TTC549 (cell line): Measurements from ENCODE around the gene NACC2.

ENCODE experiments used
- FAIRE-seq: peaks from 2 replicates; lab custom pipeline; 2012; peaks lifted over from hg19 to GRCh38; lab: Jason Lieb, UNC

The NACC2 gene

DNA sequence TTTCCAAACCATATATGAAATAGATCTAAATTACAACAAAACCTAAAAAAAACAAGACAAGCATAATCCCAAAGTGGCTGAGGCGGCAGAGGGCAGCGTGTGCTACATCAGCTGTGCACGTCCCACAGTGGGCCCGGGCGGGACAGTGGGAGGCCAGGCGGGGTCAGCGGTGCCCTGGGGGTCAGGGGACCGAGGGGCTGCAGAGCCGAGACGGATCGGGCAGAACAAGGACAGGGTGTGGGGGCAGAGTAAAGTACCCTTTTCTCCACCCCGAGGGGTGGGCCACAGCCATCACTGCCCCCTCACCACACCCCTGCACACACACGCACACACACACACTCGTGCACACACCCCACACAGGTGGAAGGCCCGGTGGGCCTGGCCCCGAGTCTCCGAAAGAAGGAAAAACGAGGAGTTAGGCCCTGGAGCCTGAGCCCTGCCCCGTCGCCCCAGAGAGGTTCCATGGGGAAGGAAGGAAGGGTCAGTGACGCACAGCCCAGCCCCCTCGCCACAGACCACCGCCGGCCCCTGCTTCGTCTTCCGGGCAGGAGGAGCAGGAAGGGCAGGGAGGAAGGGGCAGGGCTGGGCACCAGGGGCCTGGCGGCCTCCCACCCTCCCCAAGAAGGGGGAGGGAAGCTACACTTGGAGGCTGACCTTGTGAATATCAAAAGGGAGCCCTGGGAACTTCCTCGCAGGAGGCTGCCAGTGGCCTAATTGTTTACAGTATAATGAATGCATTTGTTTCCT lies 84.3 kb downstream of the NACC2 start:
- no peak for FAIRE-seq

DNA sequence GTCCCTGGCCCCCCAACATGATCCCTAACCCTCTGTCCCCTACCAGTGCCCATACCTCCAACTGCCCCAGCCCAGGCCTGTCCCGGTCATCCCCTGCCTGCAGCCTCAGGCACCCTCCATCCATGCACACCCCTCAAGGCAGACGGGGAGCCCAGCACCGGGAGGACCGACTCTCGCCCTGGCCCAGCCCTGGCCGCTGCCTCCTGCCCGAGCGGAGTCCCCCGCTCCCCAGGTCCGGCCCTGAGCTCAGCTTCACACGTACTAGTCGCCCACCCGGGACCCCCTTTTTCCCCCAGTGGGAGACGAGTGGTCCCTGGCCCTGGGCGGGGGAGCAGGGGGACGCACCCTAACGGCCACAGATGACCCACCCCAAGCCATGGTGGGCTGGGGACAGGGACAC lies 84.9 kb downstream of the NACC2 start:
- FAIRE-seq, result no peak

DNA sequence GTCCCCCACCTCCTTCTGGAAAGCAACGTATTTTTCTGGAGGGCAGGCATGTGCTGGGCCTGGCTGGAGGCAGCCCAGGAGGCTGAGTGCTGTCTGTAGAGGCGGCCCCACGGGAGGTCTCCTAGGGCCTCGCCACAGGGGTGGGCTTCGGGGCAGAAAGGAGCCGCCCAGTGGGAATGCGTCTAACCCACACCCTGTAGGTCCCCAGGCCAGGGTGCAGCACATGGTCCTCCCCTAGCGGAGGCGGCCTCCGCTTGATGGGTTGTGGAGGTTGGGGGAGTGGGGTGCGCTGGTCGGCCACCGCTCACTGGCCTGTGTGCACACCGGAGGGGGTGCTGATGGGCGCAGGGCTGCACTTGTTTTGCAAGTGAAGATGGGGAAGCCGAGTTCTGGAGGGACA lies 85.6 kb downstream of the NACC2 start:
- no peak for FAIRE-seq

DNA sequence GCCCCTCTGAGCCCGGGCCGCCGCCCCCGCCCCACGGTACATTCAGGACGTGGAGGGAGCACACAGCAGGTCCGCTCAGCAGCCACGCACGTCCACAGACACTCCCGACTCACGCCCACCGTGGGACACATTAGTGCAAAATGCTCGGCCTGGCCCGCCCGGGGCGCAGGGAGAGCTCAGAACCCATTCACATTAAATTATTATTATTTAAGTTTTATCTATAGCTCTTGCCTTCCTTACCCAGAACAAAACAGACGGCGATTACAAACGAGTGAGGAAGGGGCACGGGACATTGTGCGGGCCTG lies 86.4 kb downstream of the NACC2 start:
- no peak for FAIRE-seq

DNA sequence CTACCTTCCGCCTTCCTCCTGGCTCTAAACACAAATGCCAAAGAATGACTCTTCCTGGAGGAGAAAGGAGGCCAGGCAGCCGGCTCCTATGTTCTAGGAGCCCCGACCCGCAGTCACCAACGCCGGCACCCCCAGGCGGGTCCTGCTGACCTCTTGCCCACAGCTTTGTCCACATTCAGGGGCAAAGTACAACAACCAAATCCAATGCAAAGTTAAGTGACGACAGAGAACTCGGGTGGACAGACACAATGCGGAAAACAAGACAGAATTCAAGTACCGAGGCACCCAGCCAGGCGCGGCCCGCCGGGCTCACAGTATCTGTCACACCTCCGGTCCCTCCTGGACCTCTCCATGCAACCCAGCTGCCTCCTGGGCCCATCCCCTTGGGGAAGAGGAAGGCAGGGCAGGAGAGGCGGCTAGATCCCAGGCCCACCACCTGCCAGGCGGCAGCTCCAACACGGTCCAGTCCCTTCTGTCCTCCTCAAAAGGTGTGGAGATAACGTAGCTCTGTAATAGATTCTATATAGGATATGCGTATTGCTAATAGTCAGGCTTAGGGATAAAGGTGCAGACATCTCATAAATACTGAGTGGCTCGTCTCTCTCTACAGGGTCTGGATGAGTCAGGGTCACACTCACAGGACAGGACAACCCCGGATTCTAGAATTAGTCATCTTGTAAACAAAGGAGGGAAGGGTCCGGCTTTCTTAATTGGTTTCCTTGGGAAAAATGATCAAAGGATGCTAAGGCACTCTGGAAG lies 87.0 kb downstream of the NACC2 start:
- no peak for FAIRE-seq

DNA sequence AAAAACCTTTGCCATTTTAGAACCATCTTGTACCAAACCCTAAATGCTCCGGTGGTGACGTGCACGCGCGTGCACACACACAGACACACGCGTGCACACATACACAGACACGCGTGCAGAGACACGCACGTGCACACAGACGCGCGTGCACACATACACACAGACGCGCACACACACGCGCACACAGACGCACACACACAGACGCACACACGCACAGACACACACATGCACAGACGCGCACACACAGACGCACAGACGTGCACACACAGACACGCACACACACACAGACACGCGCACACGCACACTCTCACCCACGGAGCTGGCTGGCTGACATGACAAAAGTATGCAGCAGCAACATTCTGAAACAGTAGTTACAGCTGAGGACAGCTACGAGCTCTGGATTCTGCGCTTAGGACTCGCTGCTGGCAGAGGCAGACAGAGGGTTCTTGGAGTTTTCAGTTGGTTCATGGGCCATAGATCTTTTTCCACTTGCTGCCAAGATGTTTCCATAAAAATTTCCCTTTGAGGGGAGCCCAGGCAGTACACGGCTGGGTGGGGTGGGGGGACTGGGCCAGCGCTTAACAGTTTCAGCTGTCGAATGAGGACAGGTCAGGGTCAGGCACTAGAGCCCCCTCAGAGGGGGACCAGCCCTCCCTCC lies 87.7 kb downstream of the NACC2 start:
- FAIRE-seq, result no peak

DNA sequence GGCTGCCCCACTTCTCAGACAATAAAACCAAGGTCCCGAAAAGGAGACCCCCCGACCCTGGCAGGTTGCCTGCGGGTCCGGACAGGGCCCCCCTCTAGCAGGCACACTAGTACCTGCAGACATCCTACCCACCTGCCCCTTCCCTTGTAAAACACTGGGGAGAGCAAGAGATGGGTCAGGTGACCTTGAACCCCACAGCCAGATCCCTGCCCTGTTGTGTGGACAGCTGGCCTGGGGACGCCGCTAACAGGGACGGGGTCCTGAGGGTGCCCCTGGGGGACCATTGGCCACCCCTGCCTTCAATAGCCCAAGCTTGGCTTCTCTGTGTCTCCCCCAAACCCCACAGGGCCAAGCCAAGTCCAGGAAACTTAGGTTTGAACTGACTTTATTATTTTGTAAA lies 88.9 kb downstream of the NACC2 start:
- FAIRE-seq, result no peak

DNA sequence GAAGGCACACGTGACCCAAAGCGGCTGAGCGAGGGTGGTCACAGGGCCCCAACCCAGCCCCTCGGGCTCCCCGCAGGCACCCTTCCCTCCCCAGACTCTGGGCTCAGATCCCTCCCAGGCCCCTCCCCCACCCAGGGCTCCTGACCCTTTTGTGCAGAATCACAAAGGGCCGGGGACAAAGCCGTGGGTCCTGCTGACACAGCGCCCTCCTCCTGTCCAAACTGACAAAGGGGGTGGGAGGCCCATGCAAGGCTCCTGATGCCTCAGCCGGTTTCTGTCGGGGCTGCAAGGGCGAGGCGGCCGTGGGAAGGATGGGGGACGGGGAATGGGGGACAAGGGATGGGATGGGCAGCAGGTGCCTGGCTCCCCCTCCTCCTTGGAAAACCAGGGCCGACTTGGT lies 90.4 kb downstream of the NACC2 start:
- no peak for FAIRE-seq

DNA sequence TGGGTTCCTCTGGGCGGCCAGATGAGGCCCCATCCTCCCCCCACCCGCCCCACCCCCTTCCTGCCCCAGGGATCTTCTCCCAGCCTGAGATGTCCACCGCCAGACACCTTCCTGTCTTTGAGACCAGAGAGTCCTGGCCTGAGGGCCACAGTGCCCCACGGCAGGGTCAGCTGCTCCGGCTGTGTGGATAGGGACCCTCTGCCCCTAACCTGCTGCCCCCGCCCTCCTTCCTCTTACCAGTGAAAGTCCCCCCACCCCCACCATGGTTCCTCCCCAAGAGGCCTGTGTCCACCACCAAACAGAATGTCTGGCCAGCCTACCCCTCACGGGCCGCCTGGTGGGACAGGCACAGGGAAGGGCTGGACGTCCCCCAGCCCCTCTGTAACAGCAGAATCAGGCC lies 90.9 kb downstream of the NACC2 start:
- no peak for FAIRE-seq

DNA sequence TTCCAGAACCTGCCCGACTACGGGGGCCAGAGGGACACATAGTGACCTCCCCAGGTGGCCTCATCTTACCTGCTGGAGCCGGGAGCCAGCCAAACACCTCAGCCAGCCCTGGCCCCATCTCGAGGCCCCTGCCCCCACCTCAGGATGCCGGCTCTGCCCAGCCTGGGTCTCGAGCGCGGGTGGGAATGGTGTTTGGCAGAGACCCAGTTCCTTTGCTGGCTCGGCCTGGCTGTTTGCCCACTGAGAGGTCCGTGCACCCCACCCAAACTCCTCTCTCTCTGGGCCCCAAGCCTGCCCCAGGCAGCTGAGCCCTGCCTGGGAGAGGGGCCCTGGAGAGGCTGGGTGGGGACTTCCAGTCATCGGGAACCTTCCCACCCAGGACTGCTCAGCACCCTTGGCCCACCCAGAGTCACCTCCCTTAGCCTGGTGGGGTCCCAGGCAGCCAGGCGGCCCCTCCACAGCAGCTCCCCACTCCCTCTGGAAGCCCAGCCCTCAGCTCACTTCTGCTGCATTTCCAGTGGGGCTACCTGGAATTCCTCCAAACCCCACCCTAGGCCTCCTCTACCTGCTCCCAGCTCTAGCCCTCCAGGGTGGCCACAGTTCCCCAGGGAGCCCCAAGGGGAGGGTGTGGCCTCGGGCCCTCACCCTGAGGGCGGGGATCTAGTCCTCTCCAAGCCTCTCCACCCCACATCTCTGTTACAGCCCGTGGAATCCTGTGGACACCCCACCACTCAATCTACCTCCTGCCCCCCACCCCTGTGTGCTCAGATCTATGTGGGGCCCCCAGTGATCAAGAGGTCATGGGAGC lies 91.5 kb downstream of the NACC2 start:
- FAIRE-seq, result no peak

DNA sequence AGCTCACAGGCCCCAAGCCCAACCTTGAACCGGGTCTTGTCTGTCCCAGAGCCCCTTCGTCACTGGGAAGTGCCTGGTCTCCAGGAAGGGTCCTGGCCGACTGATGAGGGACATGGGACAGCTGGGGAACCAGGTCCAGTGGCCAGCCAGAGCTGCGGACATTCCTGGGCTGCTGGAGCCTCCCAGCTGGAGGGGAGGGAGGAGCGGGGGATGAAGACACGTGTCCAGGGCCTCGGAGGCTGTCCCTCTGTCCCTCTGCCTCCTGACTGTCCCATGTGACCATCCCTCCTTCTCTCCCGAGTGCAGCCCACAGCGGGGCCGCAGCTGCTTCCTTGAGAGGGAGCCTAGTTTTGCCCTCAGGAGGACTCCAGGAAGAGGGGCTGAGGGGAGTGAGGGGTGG lies 92.2 kb downstream of the NACC2 start:
- FAIRE-seq, result no peak

DNA sequence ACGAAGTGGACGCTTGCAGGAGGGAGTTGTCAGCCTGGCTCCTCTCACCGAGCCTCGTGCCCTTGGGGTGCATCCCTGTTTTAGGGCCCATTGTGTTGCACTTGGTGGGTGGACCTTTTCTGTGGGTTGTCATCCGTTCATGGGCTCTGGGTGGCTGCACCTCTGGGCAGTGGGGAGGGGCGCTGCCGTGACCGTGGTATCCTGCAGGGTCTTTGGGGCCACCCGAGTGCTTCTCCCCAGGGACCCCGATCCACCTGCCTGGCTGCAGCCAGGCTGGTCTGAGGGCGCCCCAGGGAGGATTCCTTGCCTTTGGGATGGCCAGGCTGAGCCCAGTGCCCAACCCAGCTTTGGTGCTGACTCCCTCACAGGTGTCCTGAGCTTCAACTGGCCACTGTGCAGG lies 92.9 kb downstream of the NACC2 start:
- FAIRE-seq, result no peak

DNA sequence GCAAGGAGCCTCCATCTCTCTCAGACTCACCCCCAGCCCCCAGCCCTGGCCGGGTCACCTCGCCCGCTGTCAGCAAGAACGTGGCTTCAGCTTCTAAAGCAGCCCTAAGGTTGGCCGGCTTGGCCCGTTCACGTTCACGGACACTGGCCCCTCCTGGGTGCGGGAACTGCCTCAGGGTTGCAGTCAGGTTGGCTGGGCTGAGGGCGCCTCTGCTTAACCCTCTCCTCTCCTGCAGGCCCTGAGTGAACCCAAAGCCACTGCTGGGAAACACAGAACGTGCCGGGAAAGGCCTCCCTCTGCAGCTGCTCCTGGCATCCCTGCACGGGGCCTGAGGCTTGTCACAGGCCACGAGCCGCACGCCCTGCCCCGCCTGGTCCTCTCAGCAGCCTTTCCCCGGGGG lies 93.9 kb downstream of the NACC2 start:
- no peak for FAIRE-seq

DNA sequence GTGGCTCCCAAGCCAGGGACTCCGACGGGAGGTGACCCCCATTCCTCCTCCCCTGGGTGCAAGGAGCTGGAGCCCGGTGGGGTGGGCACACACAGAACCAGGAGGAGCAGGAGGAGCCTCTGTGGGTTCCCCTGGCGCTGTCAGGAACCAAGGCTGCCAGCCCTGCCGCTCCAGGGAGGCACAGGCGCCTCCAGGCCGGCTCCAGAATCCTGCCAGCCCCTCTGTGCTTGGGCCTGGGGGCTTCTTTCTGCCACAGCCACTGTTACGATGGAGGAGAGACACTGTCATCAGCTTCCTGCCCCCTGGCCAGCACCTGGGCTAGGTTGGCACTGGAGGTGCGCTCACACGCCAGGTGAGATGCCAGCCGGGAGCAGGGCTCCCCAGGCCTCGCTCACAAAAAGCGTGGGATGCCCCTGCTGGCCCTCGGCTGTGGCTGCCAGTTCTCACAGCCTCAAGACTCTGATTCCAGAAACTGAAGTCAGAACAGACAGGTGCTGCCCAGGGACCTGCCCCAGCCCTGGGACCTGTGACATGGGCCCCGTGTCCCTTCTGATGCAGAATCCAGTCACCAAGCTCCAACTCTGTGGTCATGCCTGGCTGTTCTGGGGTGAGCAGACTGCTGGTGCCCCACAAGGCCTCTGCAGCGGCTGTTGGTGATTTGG lies 96.5 kb downstream of the NACC2 start:
- no peak for FAIRE-seq

DNA sequence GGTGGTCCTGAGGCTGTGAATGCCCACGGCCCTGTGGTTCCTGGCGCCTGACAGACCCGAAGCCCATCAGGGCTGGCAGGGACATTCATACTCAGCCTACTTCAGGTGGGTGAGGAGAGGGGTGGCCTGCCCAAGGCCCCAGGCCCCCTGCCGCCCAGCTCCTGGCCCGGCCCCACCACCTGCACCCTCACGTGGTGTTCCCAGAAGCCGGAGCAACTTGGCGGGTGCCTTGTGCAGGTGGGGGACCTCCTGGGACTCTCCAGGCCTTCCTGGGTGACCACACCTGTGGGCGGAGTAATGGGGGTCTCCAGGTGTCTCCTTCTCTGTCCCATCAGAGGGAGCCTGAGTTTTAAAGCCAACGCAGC lies 97.1 kb downstream of the NACC2 start:
- no peak for FAIRE-seq

DNA sequence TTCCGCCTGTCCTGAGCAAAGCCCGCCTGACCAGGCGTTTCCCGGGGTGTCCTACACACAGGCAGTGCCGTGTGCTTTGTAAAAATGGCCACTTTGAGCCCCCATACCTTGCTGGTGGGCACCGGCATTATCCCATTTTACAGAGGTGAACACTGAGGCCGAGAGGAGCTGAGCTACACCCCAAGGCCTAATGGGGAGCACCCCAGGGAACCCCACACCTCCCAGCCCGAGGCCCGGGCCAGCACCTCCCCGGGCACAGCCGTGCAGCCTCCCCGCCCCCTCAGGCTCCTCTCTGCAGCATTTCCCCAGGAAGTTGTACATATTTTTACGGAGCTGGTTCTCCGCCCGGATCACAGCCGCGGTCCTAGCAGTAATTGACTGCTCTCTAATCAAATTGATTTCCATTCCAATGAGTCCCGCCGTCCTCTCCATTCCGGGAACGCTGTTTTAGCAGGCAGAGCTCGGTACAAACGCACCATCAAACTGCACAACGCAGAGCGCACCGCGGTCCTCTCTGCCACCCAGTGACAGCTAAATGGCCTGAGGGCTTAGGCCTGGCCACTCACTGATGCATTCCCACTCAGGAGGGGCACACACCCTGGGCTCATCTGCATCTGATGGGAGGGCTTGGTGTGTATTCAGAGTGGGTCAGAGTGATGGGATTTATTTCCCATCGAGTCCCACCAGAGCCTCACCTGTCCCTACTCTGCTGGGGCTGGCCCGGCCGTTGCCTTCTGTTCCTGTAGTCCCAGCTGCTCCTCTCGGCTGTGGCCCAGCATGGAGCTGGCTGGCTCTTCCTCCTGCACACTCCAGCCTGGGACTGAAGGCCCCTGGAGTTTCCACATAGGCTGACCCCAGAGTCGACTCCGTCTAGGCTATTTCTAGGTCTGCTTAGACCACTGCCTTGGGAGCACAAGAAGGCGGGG lies 97.7 kb downstream of the NACC2 start:
- FAIRE-seq, result no peak

DNA sequence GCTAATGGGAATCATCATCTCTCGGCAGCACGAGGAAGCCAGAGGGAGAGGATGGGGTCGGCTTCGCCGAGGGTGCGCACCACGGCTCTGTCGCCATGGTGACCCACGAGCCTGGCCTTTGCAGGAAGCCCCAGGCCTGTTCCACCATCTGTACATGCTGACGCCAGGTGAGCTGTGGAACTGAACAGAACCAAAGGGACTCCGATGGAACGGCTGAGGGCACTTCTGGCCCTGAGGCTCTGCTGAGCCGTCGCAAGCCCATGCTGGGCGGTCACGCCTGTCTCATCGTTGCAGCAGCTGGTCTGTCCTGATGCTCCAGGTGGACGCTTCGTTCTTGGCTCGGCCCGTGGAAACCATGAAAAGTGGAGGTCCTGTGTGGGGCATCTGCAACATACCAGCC lies 99.3 kb downstream of the NACC2 start:
- FAIRE-seq, result no peak

DNA sequence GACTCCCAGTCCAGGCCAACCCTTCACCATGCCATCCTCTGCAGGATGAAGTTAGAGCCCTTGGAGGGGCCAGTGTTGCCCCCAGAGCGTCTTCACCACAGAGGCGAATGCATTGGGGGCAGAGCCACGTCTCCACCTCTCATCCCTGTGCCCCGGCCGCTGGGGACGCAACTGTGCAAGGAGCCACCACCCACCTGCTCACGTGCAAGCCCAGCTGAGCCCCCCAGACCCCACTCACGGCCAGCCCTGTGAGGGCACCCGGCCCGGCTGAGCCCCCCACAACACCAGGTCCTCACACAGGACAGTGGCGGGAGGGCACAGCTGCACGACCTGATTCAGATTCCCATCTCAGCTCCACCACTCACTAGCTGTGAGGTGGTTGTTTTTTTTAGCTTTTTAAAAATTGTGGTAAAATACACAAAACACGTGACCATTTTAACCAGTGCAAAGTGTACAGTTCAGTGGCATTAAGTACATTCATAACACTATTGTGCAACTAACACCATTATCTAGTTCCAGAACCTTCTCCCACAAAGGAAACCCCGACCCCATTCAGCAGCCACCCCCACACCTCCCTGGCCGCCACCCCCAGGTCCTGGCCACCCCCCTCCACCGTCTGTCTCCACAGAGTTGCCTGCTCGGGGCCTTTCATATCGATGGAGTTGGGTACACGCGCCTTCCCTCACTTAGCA lies 100.4 kb downstream of the NACC2 start:
- no peak for FAIRE-seq

DNA sequence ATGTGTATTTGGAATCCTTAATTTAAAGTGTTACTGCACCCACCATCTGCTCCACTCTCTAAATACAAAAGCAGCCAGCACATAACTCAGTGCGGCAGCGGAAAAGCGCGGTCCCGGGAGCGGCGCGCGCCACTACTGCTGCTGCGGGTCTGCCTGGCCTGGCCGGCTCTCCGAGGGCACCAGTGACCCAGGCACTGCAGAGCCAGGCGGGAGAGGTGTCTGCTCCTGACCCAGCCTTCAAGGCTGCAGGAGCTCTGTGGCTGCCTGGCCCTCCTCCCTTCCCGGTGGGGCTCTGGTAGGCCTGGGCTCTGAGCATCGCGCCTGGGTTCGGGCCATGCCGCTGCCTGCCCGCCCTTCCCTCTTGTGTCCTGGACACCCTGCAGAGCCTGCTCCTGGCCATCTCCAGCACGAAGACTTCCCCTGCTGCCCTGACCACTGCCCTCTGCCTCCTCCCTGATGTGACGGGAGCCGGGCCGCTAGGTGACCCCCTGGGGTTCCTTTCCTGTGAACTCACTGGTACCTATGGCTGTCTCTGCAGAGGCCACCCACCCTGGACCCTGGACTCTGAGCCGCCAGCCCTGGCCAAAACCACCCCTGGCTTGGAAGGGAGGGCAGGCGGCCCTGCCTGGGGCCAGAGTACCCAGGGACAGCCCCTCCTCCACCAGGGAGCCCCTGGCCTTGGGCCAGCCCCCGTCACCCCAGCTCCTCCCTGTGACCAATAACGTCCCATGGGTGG lies 101.2 kb downstream of the NACC2 start:
- no peak for FAIRE-seq

DNA sequence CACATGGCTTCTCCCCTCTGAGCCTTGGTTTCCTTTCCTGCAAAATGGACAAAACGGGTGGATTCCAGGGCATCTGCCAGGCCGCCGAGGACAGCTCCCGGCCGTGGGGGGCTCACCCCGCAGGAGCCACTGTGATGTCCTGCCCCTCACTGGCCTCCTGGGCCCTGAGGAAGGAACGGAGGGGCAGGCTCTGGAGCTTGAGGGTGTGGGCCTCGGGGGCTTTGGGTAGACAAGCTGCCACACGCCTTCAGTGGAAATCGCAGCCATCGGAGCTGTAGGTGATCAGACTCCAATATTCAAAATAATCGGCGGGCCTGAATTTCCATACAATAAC lies 101.7 kb downstream of the NACC2 start:
- FAIRE-seq, result no peak
